Measurements from ENCODE around the gene ABCF3. TPM values are rescaled to one million over a fixed set of nuclear protein-coding genes. Genes with fewer than 3 reads are reported as not detected.

ABCF3 gene
- total and polyA plus RNA-seq, 4 donors, result 28.1 to 59.2 (median 33.7) TPM

DNA sequence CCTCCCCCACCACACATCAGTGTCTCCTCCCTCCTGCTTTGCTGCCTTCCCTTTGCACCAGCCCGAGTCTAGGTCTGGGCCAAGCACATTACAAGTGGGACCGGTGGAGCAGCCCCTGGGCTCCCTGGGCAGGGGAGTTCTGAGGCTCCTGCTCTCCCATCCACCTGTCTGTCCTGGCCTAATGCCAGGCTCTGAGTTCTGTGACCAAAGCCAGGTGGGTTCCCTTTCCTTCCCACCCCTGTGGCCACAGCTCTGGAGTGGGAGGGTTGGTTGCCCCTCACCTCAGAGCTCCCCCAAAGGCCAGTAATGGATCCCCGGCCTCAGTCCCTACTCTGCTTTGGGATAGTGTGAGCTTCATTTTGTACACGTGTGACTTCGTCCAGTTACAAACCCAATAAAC is 2.3 kb upstream of the ABCF3 start (continued):
- TF ChIP-seq TAF1 (conservative IDR thresholded peaks at IDR 0.05), result no peak
- no peak for TF ChIP-seq NR2F2 (IDR thresholded peaks at IDR 0.05)
- TF ChIP-seq, protein P1, sequence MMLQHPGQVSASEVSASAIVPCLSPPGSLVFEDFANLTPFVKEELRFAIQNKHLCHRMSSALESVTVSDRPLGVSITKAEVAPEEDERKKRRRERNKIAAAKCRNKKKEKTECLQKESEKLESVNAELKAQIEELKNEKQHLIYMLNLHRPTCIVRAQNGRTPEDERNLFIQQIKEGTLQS (IDR thresholded peaks at IDR 0.05), result no peak
- no peak for TF ChIP-seq YY1 (IDR thresholded peaks at IDR 0.05)

DNA sequence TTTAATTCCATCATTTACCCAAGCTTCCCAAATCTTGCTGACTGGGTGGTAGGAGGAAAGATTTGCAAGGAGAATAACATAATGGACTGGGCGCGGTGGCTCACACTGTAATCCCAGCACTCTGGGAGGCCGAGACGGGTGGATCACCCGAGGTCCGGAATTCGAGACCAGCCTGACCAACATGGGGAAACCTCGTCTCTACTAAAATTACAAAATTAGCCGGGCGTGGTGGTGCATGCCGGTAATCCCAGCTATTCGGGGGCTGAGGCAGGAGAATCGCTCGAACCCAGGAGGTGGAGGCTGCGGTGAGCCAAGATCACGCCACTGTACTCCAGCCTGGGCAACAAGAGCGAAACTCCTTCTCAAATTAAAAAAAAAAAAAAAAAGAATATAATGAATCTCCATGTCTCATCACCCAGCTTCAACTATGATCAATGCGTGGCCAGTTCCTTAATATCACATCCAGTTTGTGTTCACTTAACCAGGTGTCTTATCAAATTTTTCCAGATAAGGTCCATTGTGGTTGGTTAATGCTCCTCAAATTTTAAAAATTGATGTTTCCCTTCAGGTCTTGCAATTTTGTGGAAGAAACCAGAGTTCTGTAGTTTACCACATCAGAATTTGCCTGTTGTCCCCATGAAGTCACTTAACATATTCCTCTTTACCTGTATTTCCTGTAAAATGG is 1.3 kb upstream of the ABCF3 start:
- no peak for DNase-seq (ENCODE audit: low spot score)
- TF ChIP-seq, protein P1 (IDR thresholded peaks at IDR 0.05), result no peak
- TF ChIP-seq GABPA (IDR thresholded peaks at IDR 0.05 in 1 of 2, conservative IDR thresholded peaks at IDR 0.05 in 1 of 2) (no peak), RXRA (IDR thresholded peaks at IDR 0.05) (no peak), SP1 (IDR thresholded peaks at IDR 0.05) (no peak), RAD21 (IDR thresholded peaks at IDR 0.05) (no peak), HNF4G (IDR thresholded peaks at IDR 0.05) (no peak), FOXA1 (IDR thresholded peaks at IDR 0.05) (no peak), HNF4A (conservative IDR thresholded peaks at IDR 0.05) (no peak), TAF1 (conservative IDR thresholded peaks at IDR 0.05) (no peak), JUND (IDR thresholded peaks at IDR 0.05) (no peak), YY1 (IDR thresholded peaks at IDR 0.05) (no peak), EGR1 (IDR thresholded peaks at IDR 0.05; ENCODE audit: low read depth in 2 of 2) (no peak), NR2F2 (IDR thresholded peaks at IDR 0.05) (no peak), FOXA2 (IDR thresholded peaks at IDR 0.05) (no peak)
- TF ChIP-seq, protein P2, sequence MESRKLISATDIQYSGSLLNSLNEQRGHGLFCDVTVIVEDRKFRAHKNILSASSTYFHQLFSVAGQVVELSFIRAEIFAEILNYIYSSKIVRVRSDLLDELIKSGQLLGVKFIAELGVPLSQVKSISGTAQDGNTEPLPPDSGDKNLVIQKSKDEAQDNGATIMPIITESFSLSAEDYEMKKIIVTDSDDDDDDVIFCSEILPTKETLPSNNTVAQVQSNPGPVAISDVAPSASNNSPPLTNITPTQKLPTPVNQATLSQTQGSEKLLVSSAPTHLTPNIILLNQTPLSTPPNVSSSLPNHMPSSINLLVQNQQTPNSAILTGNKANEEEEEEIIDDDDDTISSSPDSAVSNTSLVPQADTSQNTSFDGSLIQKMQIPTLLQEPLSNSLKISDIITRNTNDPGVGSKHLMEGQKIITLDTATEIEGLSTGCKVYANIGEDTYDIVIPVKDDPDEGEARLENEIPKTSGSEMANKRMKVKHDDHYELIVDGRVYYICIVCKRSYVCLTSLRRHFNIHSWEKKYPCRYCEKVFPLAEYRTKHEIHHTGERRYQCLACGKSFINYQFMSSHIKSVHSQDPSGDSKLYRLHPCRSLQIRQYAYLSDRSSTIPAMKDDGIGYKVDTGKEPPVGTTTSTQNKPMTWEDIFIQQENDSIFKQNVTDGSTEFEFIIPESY (IDR thresholded peaks at IDR 0.05), result no peak
- TF ChIP-seq, protein P3, sequence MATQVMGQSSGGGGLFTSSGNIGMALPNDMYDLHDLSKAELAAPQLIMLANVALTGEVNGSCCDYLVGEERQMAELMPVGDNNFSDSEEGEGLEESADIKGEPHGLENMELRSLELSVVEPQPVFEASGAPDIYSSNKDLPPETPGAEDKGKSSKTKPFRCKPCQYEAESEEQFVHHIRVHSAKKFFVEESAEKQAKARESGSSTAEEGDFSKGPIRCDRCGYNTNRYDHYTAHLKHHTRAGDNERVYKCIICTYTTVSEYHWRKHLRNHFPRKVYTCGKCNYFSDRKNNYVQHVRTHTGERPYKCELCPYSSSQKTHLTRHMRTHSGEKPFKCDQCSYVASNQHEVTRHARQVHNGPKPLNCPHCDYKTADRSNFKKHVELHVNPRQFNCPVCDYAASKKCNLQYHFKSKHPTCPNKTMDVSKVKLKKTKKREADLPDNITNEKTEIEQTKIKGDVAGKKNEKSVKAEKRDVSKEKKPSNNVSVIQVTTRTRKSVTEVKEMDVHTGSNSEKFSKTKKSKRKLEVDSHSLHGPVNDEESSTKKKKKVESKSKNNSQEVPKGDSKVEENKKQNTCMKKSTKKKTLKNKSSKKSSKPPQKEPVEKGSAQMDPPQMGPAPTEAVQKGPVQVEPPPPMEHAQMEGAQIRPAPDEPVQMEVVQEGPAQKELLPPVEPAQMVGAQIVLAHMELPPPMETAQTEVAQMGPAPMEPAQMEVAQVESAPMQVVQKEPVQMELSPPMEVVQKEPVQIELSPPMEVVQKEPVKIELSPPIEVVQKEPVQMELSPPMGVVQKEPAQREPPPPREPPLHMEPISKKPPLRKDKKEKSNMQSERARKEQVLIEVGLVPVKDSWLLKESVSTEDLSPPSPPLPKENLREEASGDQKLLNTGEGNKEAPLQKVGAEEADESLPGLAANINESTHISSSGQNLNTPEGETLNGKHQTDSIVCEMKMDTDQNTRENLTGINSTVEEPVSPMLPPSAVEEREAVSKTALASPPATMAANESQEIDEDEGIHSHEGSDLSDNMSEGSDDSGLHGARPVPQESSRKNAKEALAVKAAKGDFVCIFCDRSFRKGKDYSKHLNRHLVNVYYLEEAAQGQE (IDR thresholded peaks at IDR 0.05), result no peak
- TF ChIP-seq, protein P4, sequence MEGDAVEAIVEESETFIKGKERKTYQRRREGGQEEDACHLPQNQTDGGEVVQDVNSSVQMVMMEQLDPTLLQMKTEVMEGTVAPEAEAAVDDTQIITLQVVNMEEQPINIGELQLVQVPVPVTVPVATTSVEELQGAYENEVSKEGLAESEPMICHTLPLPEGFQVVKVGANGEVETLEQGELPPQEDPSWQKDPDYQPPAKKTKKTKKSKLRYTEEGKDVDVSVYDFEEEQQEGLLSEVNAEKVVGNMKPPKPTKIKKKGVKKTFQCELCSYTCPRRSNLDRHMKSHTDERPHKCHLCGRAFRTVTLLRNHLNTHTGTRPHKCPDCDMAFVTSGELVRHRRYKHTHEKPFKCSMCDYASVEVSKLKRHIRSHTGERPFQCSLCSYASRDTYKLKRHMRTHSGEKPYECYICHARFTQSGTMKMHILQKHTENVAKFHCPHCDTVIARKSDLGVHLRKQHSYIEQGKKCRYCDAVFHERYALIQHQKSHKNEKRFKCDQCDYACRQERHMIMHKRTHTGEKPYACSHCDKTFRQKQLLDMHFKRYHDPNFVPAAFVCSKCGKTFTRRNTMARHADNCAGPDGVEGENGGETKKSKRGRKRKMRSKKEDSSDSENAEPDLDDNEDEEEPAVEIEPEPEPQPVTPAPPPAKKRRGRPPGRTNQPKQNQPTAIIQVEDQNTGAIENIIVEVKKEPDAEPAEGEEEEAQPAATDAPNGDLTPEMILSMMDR (IDR thresholded peaks at IDR 0.05; ENCODE audit: low read depth, low read length, missing input control), result no peak
- TF ChIP-seq, protein P5, sequence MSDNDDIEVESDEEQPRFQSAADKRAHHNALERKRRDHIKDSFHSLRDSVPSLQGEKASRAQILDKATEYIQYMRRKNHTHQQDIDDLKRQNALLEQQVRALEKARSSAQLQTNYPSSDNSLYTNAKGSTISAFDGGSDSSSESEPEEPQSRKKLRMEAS (IDR thresholded peaks at IDR 0.05), result no peak
- H3K27me3 ChIP-seq (ENCODE audit: control insufficient read depth in 4 of 4, insufficient read depth in 4 of 4, low read length in 3 of 4), result no peaks in the 10 kb centered on the region
- H3K9me3 ChIP-seq (ENCODE audit: control insufficient read depth in 4 of 4, low read length in 3 of 4), result no peaks in the 10 kb centered on the region
- peak overlapping the region; percentile 65 to 78 for H3K27ac ChIP-seq (ENCODE audit: low read depth in 1 of 2, low read length in 2 of 2)
- H3K36me3 ChIP-seq (ENCODE audit: control insufficient read depth in 4 of 4, insufficient read depth in 3 of 4, low read depth in 1 of 4, low read length in 3 of 4), result peaks cover 22 to 64% (median 53%) of the 10 kb centered on the region in 4 donors
- peaks cover 2 to 25% (median 21%) of the 10 kb centered on the region in 4 donors for H3K4me1 ChIP-seq (ENCODE audit: control insufficient read depth in 4 of 4, insufficient read depth in 4 of 4, low read length in 3 of 4)
- H3K4me3 ChIP-seq (ENCODE audit: low read depth in 1 of 3, low read length in 3 of 3), result no peak overlapping the region
- WGBS, result 96% methylated on average over 18 of the region's 18 CpGs
- H3K9ac ChIP-seq (ENCODE audit: low read depth in 1 of 2, low read length in 2 of 2), result peak overlapping the region in 1 of 2 donors; percentile 45
